ENCODE results near the gene CDC5L. TPM values are rescaled to one million over a fixed set of nuclear protein-coding genes. Genes with fewer than 3 reads are reported as not detected.
"Not testable (repeated sequence)": the region's sequence is repeated elsewhere in the genome, so short reads cannot be mapped to it uniquely, and the experiment has no call there.

CDC5L gene
- total and polyA plus RNA-seq, 8 donors = 16.5 to 38.0 (median 35.5) TPM

DNA sequence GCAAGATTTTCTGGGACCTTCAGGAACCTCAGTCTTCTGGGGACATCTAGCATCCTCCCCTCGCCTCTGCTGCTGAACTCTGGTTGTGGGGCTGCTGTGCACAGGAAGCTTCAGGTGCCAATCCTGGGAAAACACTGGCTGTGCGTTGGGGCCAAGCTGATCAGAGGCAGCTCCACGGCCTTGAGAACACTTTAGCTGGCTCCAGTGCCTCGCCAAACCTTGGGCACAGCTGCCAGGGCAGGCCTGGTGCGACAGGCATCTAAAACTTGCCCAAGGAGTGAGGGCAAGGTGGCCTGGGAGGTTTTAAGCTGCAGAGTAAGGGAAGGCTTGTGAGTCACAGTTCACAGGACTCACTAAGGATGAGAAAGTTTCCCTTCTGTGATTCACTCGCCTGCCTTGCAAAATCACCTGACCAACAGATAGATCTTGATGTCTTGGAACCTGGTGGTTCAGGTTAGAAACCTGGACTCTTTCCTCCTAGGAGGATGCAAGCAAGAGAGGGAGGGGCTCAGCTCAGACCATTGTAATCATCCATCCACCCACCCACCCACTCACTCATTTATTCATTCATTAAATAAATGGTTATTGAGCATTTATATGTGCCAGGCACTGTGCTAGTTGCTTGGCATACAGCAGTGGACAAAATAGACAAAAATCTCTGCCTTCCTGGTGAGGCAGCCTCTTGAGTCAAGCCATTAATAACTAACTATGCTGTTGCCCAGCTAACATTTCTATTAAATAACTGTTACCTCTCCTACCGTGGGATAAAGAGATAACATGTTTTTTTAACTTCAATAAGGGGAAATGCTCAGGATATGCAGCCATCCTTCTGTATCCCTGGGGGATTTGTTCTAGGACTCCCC is 47.5 kb upstream of the CDC5L start:
- H3K27me3 ChIP-seq = peaks cover 21 to 55% of the 10 kb centered on the region in 2 donors
- no peaks in the 10 kb centered on the region for H3K9me3 ChIP-seq
- no peak for TF ChIP-seq CTCF (IDR thresholded peaks at IDR 0.05)
- ATAC-seq (no peak), DNase-seq (no peak)
- peaks cover 0 to 8% of the 10 kb centered on the region in 2 donors for H3K4me1 ChIP-seq
- no peak overlapping the region for H3K4me3 ChIP-seq
- intact Hi-C loops (cut with DNase I) = loop anchor here in 1 of 2 donors (5.0 kb wide), 1 partner anchor 73 kb away; the partner anchor contains the start of gene NFKBIE
- H3K27ac ChIP-seq = no peak overlapping the region
- H3K36me3 ChIP-seq = no peaks in the 10 kb centered on the region

DNA sequence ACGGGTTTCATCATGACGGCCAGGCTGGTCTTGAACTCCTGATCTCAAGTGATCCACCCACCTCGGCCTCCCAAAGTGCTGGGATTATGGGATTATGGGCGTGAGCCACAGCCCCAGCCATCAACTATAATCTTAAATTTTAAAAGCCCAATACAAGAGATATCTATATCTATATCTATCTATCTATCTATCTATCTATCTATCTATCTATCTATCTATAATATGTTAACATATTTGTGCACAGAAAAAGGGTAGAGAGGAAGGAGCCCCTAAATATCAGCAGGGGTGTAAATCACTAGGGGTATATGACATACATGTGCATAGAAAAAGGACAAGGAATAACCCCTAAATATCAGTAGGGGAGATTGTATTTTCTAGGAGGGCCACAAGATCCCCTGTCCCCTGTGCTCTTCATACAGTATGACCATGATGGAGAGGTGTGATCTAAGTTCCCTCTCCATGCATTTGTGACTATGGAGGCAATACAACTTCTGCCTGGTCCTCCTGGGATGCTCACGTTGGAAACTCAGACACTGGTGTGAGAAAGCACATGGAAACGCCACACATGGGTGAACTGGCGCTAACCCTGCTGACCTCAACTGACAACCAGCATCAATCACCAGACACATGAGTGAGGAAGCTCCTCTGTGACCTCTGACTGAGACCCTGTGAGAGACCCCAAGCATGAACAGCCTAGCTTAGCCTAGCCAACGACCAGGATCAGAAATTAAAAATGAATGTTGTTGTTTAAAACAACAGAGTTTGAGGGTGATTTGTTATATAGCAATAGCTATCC is 46.2 kb upstream of the CDC5L start:
- DNase-seq (no peak), ATAC-seq (no peak)
- Histone ChIP-seq H3K27me3 (peaks cover 23 to 68% of the 10 kb centered on the region in 2 donors), H3K27ac (no peak overlapping the region), H3K4me3 (no peak overlapping the region), H3K36me3 (no peaks in the 10 kb centered on the region), H3K9me3 (no peaks in the 10 kb centered on the region), H3K4me1 (peaks cover 0 to 8% of the 10 kb centered on the region in 2 donors)
- intact Hi-C loops (cut with DNase I) = no loop called here
- no peak for TF ChIP-seq CTCF (IDR thresholded peaks at IDR 0.05)

DNA sequence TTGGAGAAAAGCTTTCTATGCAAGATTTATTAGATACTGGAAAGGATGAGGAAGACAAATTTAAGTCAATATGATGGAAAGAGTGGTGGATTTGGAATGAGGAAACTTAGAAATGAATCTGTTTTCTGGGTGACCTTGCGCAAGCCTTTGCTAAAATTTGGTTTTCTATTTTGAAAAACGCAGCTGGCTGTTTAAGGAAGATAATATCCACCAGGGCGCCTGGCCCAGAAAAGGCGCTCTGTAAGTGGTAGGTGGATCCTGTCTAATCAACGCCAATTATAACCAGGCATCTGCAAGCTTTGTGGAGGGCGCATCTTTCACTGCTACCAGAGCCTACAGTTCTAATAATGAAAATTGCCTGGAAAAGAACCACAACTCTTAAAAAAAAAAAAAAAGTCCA is 45.5 kb upstream of the CDC5L start:
- ATAC-seq = no peak
- intact Hi-C loops (cut with DNase I) = no loop called here
- peaks cover 23 to 71% of the 10 kb centered on the region in 2 donors for H3K27me3 ChIP-seq

GRCh38 chr6:44342489-44342888 is 45.0 kb upstream of the CDC5L start, which contains the start of gene SPATS1:
TSS of gene SPATS1 (plus strand) at chr6:44342650. CDS start at chr6:44343096, 446 bp downstream.
- intact Hi-C loops (cut with DNase I) = no loop called here
- no peak within 1 kb of the TSS for H3K27ac ChIP-seq
- H3K36me3 ChIP-seq = no peaks in the 10 kb centered on the region
- H3K4me1 ChIP-seq = peaks cover 0 to 8% of the 10 kb centered on the region in 2 donors
- H3K27me3 ChIP-seq = peaks cover 23 to 71% of the 10 kb centered on the region in 2 donors
- DNase-seq = peak in 2 of 4 donors; percentile 26 to 74
- no peak for ATAC-seq
- no peaks in the 10 kb centered on the region for H3K9me3 ChIP-seq
- no peak for TF ChIP-seq CTCF (IDR thresholded peaks at IDR 0.05)
- peak within 1 kb of the TSS in 1 of 2 donors; percentile 1 for H3K4me3 ChIP-seq

More for the DNA sequence above, 45.5 kb upstream of the CDC5L start:
- TF ChIP-seq CTCF (IDR thresholded peaks at IDR 0.05) = no peak
- H3K9me3 ChIP-seq = no peaks in the 10 kb centered on the region
- H3K36me3 ChIP-seq = no peaks in the 10 kb centered on the region
- H3K4me3 ChIP-seq = peak overlapping the region in 1 of 2 donors; percentile 1
- no peak for DNase-seq
- no peak overlapping the region for H3K27ac ChIP-seq
- H3K4me1 ChIP-seq = peaks cover 0 to 8% of the 10 kb centered on the region in 2 donors

DNA sequence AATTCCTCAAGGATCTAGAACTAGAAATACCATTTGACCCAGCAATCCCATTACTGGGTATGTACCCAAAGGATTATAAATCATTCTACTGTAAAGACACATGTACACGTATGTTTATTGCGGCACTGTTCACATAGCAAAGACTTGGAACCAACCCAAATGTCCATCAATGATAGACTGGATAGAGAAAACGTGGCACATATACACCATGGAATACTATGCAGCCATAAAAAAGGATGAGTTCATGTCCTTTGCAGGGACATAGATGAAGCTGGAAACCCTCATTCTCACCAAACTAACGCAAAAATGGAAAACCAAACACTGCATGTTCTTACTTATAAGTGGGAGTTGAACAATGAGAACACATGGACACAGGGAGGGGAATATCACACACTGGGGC is 40.7 kb upstream of the CDC5L start:
- H3K27ac ChIP-seq; H3K4me3 ChIP-seq; H3K9me3 ChIP-seq; H3K36me3 ChIP-seq; intact Hi-C loops (cut with DNase I); H3K4me1 ChIP-seq; DNase-seq; ATAC-seq: not testable (repeated sequence)
- H3K27me3 ChIP-seq = peaks cover 23 to 46% of the 10 kb centered on the region in 2 donors

All from left lung (tissue), 10 donors.